Liver (tissue), 9 donors: ENCODE data around the gene SUN3. TPM values are rescaled to one million over a fixed set of nuclear protein-coding genes. Genes with fewer than 3 reads are reported as not detected.

ENCODE experiments used
- DNase-seq: peaks from one replicate; pipeline ENCODE4 v3.0.0-alpha.2; 2017; ENCODE audit warnings: low spot score
- H3K27ac ChIP-seq, 2 donors: one replicate each; pipeline ENCODE4 v1.7.0; 2013; ENCODE audit warnings: inconsistent platforms in 2 of 2, low read length in 2 of 2, control low read depth in 1 of 2, low read depth in 1 of 2, mild to moderate bottlenecking in 1 of 2
- H3K27me3 ChIP-seq, 4 donors: one replicate each; pipeline versions ENCODE4 v1.6.1 to v1.7.0; 2013; ENCODE audit warnings: low read length in 3 of 4, inconsistent platforms in 1 of 4, mild to moderate bottlenecking in 1 of 4, moderate library complexity in 1 of 4; ENCODE audit not compliant: control insufficient read depth in 4 of 4, insufficient read depth in 4 of 4
- H3K36me3 ChIP-seq, 4 donors: one replicate each; pipeline versions ENCODE4 v1.6.1 to v1.7.0; 2013; ENCODE audit warnings: low read length in 3 of 4, mild to moderate bottlenecking in 3 of 4, low read depth in 1 of 4, moderate library complexity in 1 of 4; ENCODE audit not compliant: control insufficient read depth in 4 of 4, insufficient read depth in 3 of 4
- H3K4me1 ChIP-seq, 4 donors: one replicate each; pipeline versions ENCODE4 v1.6.1 to v1.7.0; 2013; ENCODE audit warnings: low read length in 3 of 4, mild to moderate bottlenecking in 3 of 4, moderate library complexity in 1 of 4; ENCODE audit not compliant: control insufficient read depth in 4 of 4, insufficient read depth in 4 of 4
- H3K4me3 ChIP-seq, 3 donors: one replicate each; pipeline versions ENCODE4 v1.6.1 to v1.7.0; 2013; ENCODE audit warnings: low read length in 3 of 3, control low read depth in 1 of 3, low read depth in 1 of 3, mild to moderate bottlenecking in 1 of 3
- H3K9ac ChIP-seq, 2 donors: one replicate each; pipeline ENCODE4 v1.7.0; 2013; ENCODE audit warnings: low read length in 2 of 2, mild to moderate bottlenecking in 2 of 2, moderate library complexity in 2 of 2, control low read depth in 1 of 2, low read depth in 1 of 2
- H3K9me3 ChIP-seq, 4 donors: one replicate each; pipeline versions ENCODE4 v1.6.1 to v1.7.0; 2013; ENCODE audit warnings: low read length in 3 of 4; ENCODE audit not compliant: control insufficient read depth in 4 of 4
- EGR1 ChIP-seq, 2 donors: IDR thresholded peaks; 2 replicates each; pipeline ENCODE4 v1.6.1; 2016 to 2018; ENCODE audit warnings: antibody characterized with exemption in 2 of 2, low read depth in 2 of 2
- FOXA1 ChIP-seq: IDR thresholded peaks from 2 replicates; pipeline ENCODE4 v1.6.1; 2016; ENCODE audit warnings: antibody characterized with exemption
- FOXA2 ChIP-seq: IDR thresholded peaks from 2 replicates; pipeline ENCODE4 v1.6.1; 2016; ENCODE audit warnings: antibody characterized with exemption
- GABPA ChIP-seq, 2 donors: IDR thresholded peaks in 1 of 2; conservative IDR thresholded peaks in 1 of 2; 2 replicates each; pipeline ENCODE4 v1.6.1; 2016; ENCODE audit warnings: antibody characterized with exemption in 2 of 2, mild to moderate bottlenecking in 1 of 2, moderate library complexity in 1 of 2
- HNF4A ChIP-seq, 2 donors: conservative IDR thresholded peaks; 2 replicates each; pipeline ENCODE4 v1.6.1; 2016; ENCODE audit warnings: antibody characterized with exemption in 2 of 2, mild to moderate bottlenecking in 2 of 2
- HNF4G ChIP-seq: IDR thresholded peaks from 2 replicates; pipeline ENCODE4 v1.6.1; 2016; ENCODE audit warnings: antibody characterized with exemption
- JUND ChIP-seq, 2 donors: IDR thresholded peaks; 2 replicates each; pipeline ENCODE4 v1.6.1; 2016; ENCODE audit warnings: antibody characterized with exemption in 2 of 2
- RAD21 ChIP-seq, 2 donors: IDR thresholded peaks; 2 replicates each; pipeline ENCODE4 v1.6.1; 2016; ENCODE audit warnings: antibody characterized with exemption in 2 of 2, mild to moderate bottlenecking in 2 of 2
- REST ChIP-seq: IDR thresholded peaks from 2 replicates; pipeline ENCODE4 v1.6.1; 2016; ENCODE audit warnings: antibody characterized with exemption, mild to moderate bottlenecking
- RXRA ChIP-seq, 2 donors: IDR thresholded peaks; 2 replicates each; pipeline ENCODE4 v1.6.1; 2017 to 2018; ENCODE audit warnings: antibody characterized with exemption in 2 of 2, mild to moderate bottlenecking in 1 of 2
- SP1 ChIP-seq: IDR thresholded peaks from 2 replicates; pipeline ENCODE4 v1.6.1; 2018; ENCODE audit warnings: antibody characterized with exemption, mild to moderate bottlenecking
- YY1 ChIP-seq: IDR thresholded peaks from 2 replicates; pipeline ENCODE4 v1.6.1; 2016; ENCODE audit warnings: antibody characterized with exemption, mild to moderate bottlenecking
- ZBTB33 ChIP-seq: IDR thresholded peaks from 2 replicates; pipeline ENCODE4 v1.6.1; 2016; ENCODE audit warnings: antibody characterized with exemption
- WGBS: extraction: QIAGEN DNeasy Blood & Tissue Kit; methylation state at CpG from one replicate; pipeline ENCODE4 v1.1.7; 2013; 5-methylcytosine and 5-hydroxymethylcytosine counted together
- polyA plus RNA-seq, 2 donors: library from polyadenylated mRNA; stranded (reverse) in 1 of 2; unstranded in 1 of 2; fragments of 200-250 nt in 1 of 2; fragments of >200 nt in 1 of 2; fragmentation: Nextera tagmentation in 1 of 2; extraction: Ambion mirVana in 1 of 2; gene quantifications; one replicate each; pipeline versions ENCODE4 v1.2.1 to v1.2.3, GENCODE V29; 2013 to 2015
- total RNA-seq, 2 donors: library from RNA; depleted of rRNA; stranded (reverse); fragments of >200 nt; gene quantifications; one replicate each; pipeline ENCODE4 v1.2.3, GENCODE V29; 2014
- TF ChIP-seq, protein P1 (sequence below): IDR thresholded peaks from 2 replicates; pipeline ENCODE4 v1.6.1; 2016; ENCODE audit warnings: antibody characterized with exemption
- TF ChIP-seq, protein P2 (sequence below): fragments of 150-350 bp; IDR thresholded peaks from 2 replicates; pipeline ENCODE4 v1.5.1; 2017; ENCODE audit warnings: improper control_type of control experiment, low read depth, low read length; ENCODE audit not compliant: missing input control
- donor health status: healthy.
- donor health status: healthy.
- donor health status: healthy.
- donor health status: healthy.
- donor health status: healthy.

SUN3 gene
- total and polyA plus RNA-seq, 4 donors = not detected

DNA sequence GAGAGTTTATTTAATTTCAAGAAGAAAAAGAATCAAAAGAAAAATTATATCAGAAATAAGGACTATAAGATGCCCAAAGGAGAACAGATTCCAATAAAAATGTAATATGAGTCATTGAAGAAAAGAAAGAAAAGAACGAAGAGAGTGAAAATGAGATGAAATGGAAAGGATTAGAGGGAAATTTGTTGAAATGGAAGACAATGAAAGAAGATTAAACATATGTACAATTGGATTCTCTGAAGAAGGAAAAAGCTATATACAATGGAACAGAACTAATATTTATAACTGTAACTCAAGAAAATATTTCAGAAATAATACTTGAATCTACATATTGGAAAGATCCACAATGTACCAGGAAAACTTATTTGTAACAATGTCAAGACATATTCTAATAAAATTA lies 35.1 kb upstream of the SUN3 start:
- Histone ChIP-seq H3K27me3 (no peaks in the 10 kb centered on the region), H3K4me3 (no peak overlapping the region), H3K9me3 (no peaks in the 10 kb centered on the region), H3K9ac (no peak overlapping the region), H3K36me3 (no peaks in the 10 kb centered on the region), H3K27ac (no peak overlapping the region), H3K4me1 (no peaks in the 10 kb centered on the region)
- DNase-seq = no peak
- WGBS = 76% methylated on average over 1 of the region's 1 CpG
- TF ChIP-seq, protein P1, sequence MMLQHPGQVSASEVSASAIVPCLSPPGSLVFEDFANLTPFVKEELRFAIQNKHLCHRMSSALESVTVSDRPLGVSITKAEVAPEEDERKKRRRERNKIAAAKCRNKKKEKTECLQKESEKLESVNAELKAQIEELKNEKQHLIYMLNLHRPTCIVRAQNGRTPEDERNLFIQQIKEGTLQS = no peak
- TF ChIP-seq HNF4G = no peak
- no peak for TF ChIP-seq EGR1 (IDR thresholded peaks at IDR 0.05; ENCODE audit: low read depth in 2 of 2)
- no peak for TF ChIP-seq FOXA1
- no peak for TF ChIP-seq YY1
- TF ChIP-seq RAD21 (IDR thresholded peaks at IDR 0.05) = no peak
- TF ChIP-seq JUND (IDR thresholded peaks at IDR 0.05) = no peak
- no peak for TF ChIP-seq RXRA (IDR thresholded peaks at IDR 0.05)
- TF ChIP-seq GABPA (IDR thresholded peaks at IDR 0.05 in 1 of 2, conservative IDR thresholded peaks at IDR 0.05 in 1 of 2) = no peak
- TF ChIP-seq FOXA2 = no peak
- TF ChIP-seq, protein P2, sequence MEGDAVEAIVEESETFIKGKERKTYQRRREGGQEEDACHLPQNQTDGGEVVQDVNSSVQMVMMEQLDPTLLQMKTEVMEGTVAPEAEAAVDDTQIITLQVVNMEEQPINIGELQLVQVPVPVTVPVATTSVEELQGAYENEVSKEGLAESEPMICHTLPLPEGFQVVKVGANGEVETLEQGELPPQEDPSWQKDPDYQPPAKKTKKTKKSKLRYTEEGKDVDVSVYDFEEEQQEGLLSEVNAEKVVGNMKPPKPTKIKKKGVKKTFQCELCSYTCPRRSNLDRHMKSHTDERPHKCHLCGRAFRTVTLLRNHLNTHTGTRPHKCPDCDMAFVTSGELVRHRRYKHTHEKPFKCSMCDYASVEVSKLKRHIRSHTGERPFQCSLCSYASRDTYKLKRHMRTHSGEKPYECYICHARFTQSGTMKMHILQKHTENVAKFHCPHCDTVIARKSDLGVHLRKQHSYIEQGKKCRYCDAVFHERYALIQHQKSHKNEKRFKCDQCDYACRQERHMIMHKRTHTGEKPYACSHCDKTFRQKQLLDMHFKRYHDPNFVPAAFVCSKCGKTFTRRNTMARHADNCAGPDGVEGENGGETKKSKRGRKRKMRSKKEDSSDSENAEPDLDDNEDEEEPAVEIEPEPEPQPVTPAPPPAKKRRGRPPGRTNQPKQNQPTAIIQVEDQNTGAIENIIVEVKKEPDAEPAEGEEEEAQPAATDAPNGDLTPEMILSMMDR = no peak
- no peak for TF ChIP-seq HNF4A (conservative IDR thresholded peaks at IDR 0.05)
- TF ChIP-seq SP1 = no peak
- TF ChIP-seq ZBTB33 = no peak
- TF ChIP-seq REST = no peak

- H3K27me3 ChIP-seq = no peaks in the 10 kb centered on the region
- TF ChIP-seq, protein P1 = no peak
- H3K27ac ChIP-seq = no peak overlapping the region
- peaks cover 0 to 2% (median 0%) of the 10 kb centered on the region in 4 donors for H3K9me3 ChIP-seq
- H3K9ac ChIP-seq = no peak overlapping the region
- no peak for DNase-seq
- H3K4me3 ChIP-seq = no peak overlapping the region
- no peaks in the 10 kb centered on the region for H3K4me1 ChIP-seq
- no peaks in the 10 kb centered on the region for H3K36me3 ChIP-seq
- WGBS = 76% methylated on average over 5 of the region's 5 CpGs
Measured at GRCh38 chr7:48059706-48060105, 30.8 kb upstream of the SUN3 start.
